ENCODE results near the gene SPRY1. TPM values are rescaled to one million over a fixed set of nuclear protein-coding genes. Genes with fewer than 3 reads are reported as not detected.

SPRY1 gene
- total RNA-seq, 5 donors from 2014 or later (not counting 1 experiment from before 2014, with no cell fraction given) = 3.2 to 18.6 (median 7.1) TPM

DNA sequence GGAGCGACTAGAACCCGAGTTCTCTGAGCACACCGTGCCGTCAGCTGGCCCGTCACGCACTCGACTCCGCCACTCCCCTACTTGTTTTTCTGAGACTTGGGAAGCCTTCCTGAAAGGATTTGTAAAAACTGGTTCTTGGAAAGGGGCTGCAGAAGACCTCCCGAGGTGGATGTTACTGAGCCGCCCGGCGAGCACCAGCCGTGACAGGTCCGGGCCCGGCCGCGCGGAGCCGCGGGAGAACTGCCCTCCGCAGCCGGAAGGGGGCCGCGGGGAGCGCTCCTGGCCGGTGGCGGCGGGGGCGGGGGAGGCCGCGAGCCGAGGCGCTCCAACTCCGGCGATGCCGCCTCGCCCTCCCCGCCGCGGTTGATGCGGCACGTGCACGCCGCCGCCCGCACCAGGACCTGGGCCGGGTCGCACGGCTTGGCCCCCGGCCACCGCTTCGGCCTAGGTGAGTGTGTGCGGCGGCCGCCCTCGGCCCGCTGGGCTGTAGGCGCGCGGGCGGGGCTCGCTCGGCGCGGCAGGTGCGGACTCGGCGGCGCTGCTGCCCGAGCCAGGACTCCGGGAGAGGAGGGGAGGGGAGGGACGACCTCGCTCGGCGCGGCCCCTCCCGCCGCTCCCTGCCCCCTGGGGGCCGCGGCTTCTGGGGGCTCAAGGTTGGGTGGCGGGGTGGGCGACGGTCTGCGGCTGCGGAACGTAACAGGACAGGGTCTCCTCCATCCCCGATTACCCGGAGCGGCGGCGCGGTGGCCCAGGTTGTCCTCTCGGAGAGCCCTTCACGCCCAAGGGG is 1.7 kb downstream of the SPRY1 start:
- H3K27ac ChIP-seq (ENCODE audit: low read length) = no peak overlapping the region

GRCh38 chr4:123398853-123399626 is 2.4 kb downstream of the SPRY1 start:
- Histone ChIP-seq H3K36me3 (ENCODE audit: control insufficient read depth in 2 of 2, extremely low read depth in 1 of 2, insufficient read depth in 1 of 2, low read length in 1 of 2) (no peaks in the 10 kb centered on the region), H3K4me1 (ENCODE audit: control insufficient read depth in 1 of 2, extremely low read depth in 1 of 2, insufficient read depth in 2 of 2, low read length in 2 of 2) (peaks cover 6 to 29% of the 10 kb centered on the region in 2 experiments), H3K27ac (ENCODE audit: low read length) (no peak overlapping the region), H3K9me3 (no peaks in the 10 kb centered on the region), H3K4me3 (ENCODE audit: control insufficient read depth in 1 of 2, extremely low read depth in 1 of 2, low read length in 1 of 2) (peak overlapping the region; percentile 61 to 78), H3K27me3 (replicated peaks in 1 of 2; ENCODE audit: control insufficient read depth in 2 of 2, extremely low read depth in 1 of 2, insufficient read depth in 2 of 2, low read length in 1 of 2) (peaks cover 0 to 27% of the 10 kb centered on the region in 2 experiments)
- peak overlapping the region in 1 of 2 donors; percentile 34 for H3K27ac Mint-ChIP-seq
- H3K9me3 Mint-ChIP-seq = no peaks in the 10 kb centered on the region
- H3K4me3 Mint-ChIP-seq = peak overlapping the region; percentile 80 to 91 (median 80)
- POLR2A ChIA-PET = no interaction called here
- CTCF ChIA-PET = interaction anchor here (0.6 to 0.8 kb wide), 2 partner anchors 37 to 263 kb away, joined by 3 read pairs; no protein-coding TSS in a partner anchor
- ATAC-seq (replicated peaks in 1 of 4) = peak; percentile 13 to 62 (median 16)
- peaks cover 3% of the 10 kb centered on the region for H3K36me3 Mint-ChIP-seq
- H3K27me3 Mint-ChIP-seq = peaks cover 5 to 42% of the 10 kb centered on the region in 2 donors
- DNase-seq = peak in 34 of 35 experiments; percentile 7 to 73 (median 44)
- WGBS (ENCODE audit: insufficient coverage) = 0% methylated on average over 35 of the region's 41 CpGs
- H3K4me1 Mint-ChIP-seq = peaks cover 25 to 29% (median 28%) of the 10 kb centered on the region in 3 donors

More for the DNA sequence above, 1.7 kb downstream of the SPRY1 start:
- Histone ChIP-seq H3K9me3 (no peaks in the 10 kb centered on the region), H3K36me3 (ENCODE audit: control insufficient read depth in 2 of 2, extremely low read depth in 1 of 2, insufficient read depth in 1 of 2, low read length in 1 of 2) (no peaks in the 10 kb centered on the region), H3K4me1 (ENCODE audit: control insufficient read depth in 1 of 2, extremely low read depth in 1 of 2, insufficient read depth in 2 of 2, low read length in 2 of 2) (peaks cover 6 to 29% of the 10 kb centered on the region in 2 experiments), H3K4me3 (ENCODE audit: control insufficient read depth in 1 of 2, extremely low read depth in 1 of 2, low read length in 1 of 2) (peak overlapping the region; percentile 70 to 78), H3K27me3 (replicated peaks in 1 of 2; ENCODE audit: control insufficient read depth in 2 of 2, extremely low read depth in 1 of 2, insufficient read depth in 2 of 2, low read length in 1 of 2) (peaks cover 0 to 27% of the 10 kb centered on the region in 2 experiments)
- Mint-ChIP-seq H3K27me3 (peaks cover 5 to 40% of the 10 kb centered on the region in 2 donors), H3K36me3 (peaks cover 3% of the 10 kb centered on the region), H3K27ac (no peak overlapping the region), H3K4me1 (peaks cover 25 to 29% (median 28%) of the 10 kb centered on the region in 3 donors), H3K9me3 (no peaks in the 10 kb centered on the region), H3K4me3 (peak overlapping the region; percentile 88 to 91 (median 88))
- 1% methylated on average over 84 of the region's 94 CpGs for WGBS (ENCODE audit: insufficient coverage)
- POLR2A ChIA-PET = interaction anchor here in 1 of 2 donors (0.6 kb wide), 1 partner anchor 219 kb away, joined by 4 read pairs; no protein-coding TSS in a partner anchor
- peak in 34 of 35 experiments; percentile 10 to 71 (median 40) for DNase-seq
- ATAC-seq (replicated peaks in 1 of 4) = peak; percentile 59 to 73 (median 66)
- CTCF ChIA-PET = no interaction called here

GRCh38 chr4:123399627-123400358 is 3.2 kb downstream of the SPRY1 start:
- H3K4me1 Mint-ChIP-seq = peaks cover 25 to 29% (median 28%) of the 10 kb centered on the region in 3 donors
- no peaks in the 10 kb centered on the region for H3K9me3 ChIP-seq
- H3K36me3 Mint-ChIP-seq = peaks cover 3% of the 10 kb centered on the region
- ChIA-PET POLR2A (no interaction called here), CTCF (interaction anchor here in 1 of 2 donors (0.8 kb wide), 1 partner anchor 36 kb away, joined by 3 read pairs; no protein-coding TSS in a partner anchor)
- H3K27me3 Mint-ChIP-seq = peaks cover 5 to 42% of the 10 kb centered on the region in 2 donors
- 23% methylated on average over 20 of the region's 22 CpGs for WGBS (ENCODE audit: insufficient coverage)
- peaks cover 0 to 27% of the 10 kb centered on the region in 2 experiments for H3K27me3 ChIP-seq (replicated peaks in 1 of 2; ENCODE audit: control insufficient read depth in 2 of 2, extremely low read depth in 1 of 2, insufficient read depth in 2 of 2, low read length in 1 of 2)
- H3K27ac ChIP-seq (ENCODE audit: low read length) = no peak overlapping the region
- H3K4me3 ChIP-seq (ENCODE audit: control insufficient read depth in 1 of 2, extremely low read depth in 1 of 2, low read length in 1 of 2) = peak overlapping the region; percentile 61 to 78
- DNase-seq = no peak
- H3K4me1 ChIP-seq (ENCODE audit: control insufficient read depth in 1 of 2, extremely low read depth in 1 of 2, insufficient read depth in 2 of 2, low read length in 2 of 2) = peaks cover 6 to 29% of the 10 kb centered on the region in 2 experiments
- H3K27ac Mint-ChIP-seq = peak overlapping the region in 1 of 2 donors; percentile 34
- H3K4me3 Mint-ChIP-seq = peak overlapping the region; percentile 80 to 91 (median 80)
- no peaks in the 10 kb centered on the region for H3K36me3 ChIP-seq (ENCODE audit: control insufficient read depth in 2 of 2, extremely low read depth in 1 of 2, insufficient read depth in 1 of 2, low read length in 1 of 2)
- no peaks in the 10 kb centered on the region for H3K9me3 Mint-ChIP-seq
- no peak for ATAC-seq (replicated peaks in 1 of 4)

GRCh38 chr4:123401271-123402120 is 4.9 kb downstream of the SPRY1 start:
- Mint-ChIP-seq H3K27me3 (peaks cover 5 to 40% of the 10 kb centered on the region in 2 donors), H3K9me3 (no peaks in the 10 kb centered on the region), H3K4me1 (peaks cover 21 to 25% (median 24%) of the 10 kb centered on the region in 3 donors), H3K4me3 (no peak overlapping the region), H3K36me3 (peaks cover 3% of the 10 kb centered on the region), H3K27ac (no peak overlapping the region)
- DNase-seq (no peak), ATAC-seq (replicated peaks in 1 of 4) (no peak)
- Histone ChIP-seq H3K4me1 (ENCODE audit: control insufficient read depth in 1 of 2, extremely low read depth in 1 of 2, insufficient read depth in 2 of 2, low read length in 2 of 2) (peaks cover 6 to 29% of the 10 kb centered on the region in 2 experiments), H3K27ac (ENCODE audit: low read length) (no peak overlapping the region), H3K9me3 (no peaks in the 10 kb centered on the region), H3K4me3 (ENCODE audit: control insufficient read depth in 1 of 2, extremely low read depth in 1 of 2, low read length in 1 of 2) (no peak overlapping the region), H3K27me3 (replicated peaks in 1 of 2; ENCODE audit: control insufficient read depth in 2 of 2, extremely low read depth in 1 of 2, insufficient read depth in 2 of 2, low read length in 1 of 2) (peaks cover 0 to 27% of the 10 kb centered on the region in 2 experiments), H3K36me3 (ENCODE audit: control insufficient read depth in 2 of 2, extremely low read depth in 1 of 2, insufficient read depth in 1 of 2, low read length in 1 of 2) (no peaks in the 10 kb centered on the region)
- WGBS (ENCODE audit: insufficient coverage) = 84% methylated on average over 6 of the region's 9 CpGs
- ChIA-PET POLR2A (no interaction called here), CTCF (no interaction called here)

GRCh38 chr4:123402121-123402465 is 5.5 kb downstream of the SPRY1 start:
- no peak for ATAC-seq (replicated peaks in 1 of 4)
- CTCF ChIA-PET = no interaction called here
- no peak overlapping the region for H3K4me3 Mint-ChIP-seq

More at GRCh38 chr4:123402121-123402465, 5.5 kb downstream of the SPRY1 start:
- no peaks in the 10 kb centered on the region for H3K9me3 ChIP-seq
- H3K36me3 ChIP-seq (ENCODE audit: control insufficient read depth in 2 of 2, extremely low read depth in 1 of 2, insufficient read depth in 1 of 2, low read length in 1 of 2) = no peaks in the 10 kb centered on the region
- WGBS (ENCODE audit: insufficient coverage) = 90% methylated on average over 1 of the region's 3 CpGs
- peaks cover 5 to 36% of the 10 kb centered on the region in 2 donors for H3K27me3 Mint-ChIP-seq
- peaks cover 3% of the 10 kb centered on the region for H3K36me3 Mint-ChIP-seq
- peaks cover 18 to 20% (median 19%) of the 10 kb centered on the region in 3 donors for H3K4me1 Mint-ChIP-seq
- no peak for DNase-seq
- POLR2A ChIA-PET = no interaction called here
- no peak overlapping the region for H3K27ac Mint-ChIP-seq
- no peaks in the 10 kb centered on the region for H3K9me3 Mint-ChIP-seq
- H3K27me3 ChIP-seq (replicated peaks in 1 of 2; ENCODE audit: control insufficient read depth in 2 of 2, extremely low read depth in 1 of 2, insufficient read depth in 2 of 2, low read length in 1 of 2) = peaks cover 0 to 30% of the 10 kb centered on the region in 2 experiments
- no peak overlapping the region for H3K27ac ChIP-seq (ENCODE audit: low read length)
- peaks cover 5 to 25% of the 10 kb centered on the region in 2 experiments for H3K4me1 ChIP-seq (ENCODE audit: control insufficient read depth in 1 of 2, extremely low read depth in 1 of 2, insufficient read depth in 2 of 2, low read length in 2 of 2)
- H3K4me3 ChIP-seq (ENCODE audit: control insufficient read depth in 1 of 2, extremely low read depth in 1 of 2, low read length in 1 of 2) = no peak overlapping the region
